Measurements from ENCODE around the gene SLC6A16.

Gene SLC6A16

DNA sequence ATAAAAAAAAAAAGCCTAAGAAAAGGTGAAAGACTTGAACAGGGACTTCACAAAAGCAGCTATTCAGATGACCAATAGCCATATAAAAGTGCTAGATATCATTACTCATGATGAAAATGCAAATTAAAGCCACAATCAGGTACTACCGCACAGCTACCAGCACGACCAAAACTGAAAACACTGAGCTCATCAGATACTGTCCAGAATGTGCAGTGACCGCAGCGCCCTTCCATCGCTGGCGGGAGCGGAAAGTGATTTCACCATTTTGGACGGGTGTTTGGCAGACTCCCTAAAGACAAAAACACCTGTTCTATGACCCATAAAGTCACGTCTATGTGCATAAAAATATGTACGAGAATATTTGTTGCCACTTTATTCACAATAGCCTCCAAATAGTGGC is 60.7 kb downstream of the SLC6A16 start:
- no peak for DNase-seq

DNA sequence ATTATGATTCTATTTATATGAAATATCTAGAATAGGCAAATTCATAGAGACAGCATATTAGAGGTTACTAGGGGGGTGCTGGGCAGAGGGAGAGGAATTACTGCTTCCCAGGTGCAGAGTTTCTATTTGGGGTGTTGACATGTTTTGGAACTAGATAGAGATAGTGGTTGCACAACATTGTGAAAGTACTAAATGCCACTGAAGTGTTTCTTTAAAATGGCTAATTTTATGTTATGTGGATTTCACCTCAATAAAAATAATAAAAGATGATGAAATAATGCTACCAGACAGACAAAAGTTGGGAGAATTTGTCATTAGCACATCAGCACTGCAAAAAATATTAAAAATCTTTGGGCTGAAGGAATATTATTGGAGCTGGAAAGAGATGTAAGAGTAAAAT is 63.4 kb downstream of the SLC6A16 start:
- DNase-seq, result no peak

DNA sequence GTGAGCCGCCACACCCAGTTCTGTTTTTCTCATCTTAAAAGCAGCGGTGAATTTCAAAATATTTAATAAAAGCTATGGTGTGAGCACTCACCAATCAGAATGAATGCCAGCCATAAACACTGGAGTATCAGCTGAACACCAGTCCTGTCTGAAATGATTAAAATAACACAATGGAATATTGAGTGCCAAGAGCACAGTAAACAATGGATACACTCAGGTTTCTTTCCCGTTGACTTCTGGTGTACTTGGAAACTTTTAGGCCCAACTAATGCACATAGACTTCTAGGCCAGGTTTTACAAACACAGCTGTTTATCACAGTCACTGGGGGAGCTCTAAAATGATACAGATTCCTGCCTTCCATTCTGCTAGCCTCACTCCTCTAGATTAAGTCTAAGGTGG is 68.3 kb downstream of the SLC6A16 start:
- no peak for DNase-seq

DNA sequence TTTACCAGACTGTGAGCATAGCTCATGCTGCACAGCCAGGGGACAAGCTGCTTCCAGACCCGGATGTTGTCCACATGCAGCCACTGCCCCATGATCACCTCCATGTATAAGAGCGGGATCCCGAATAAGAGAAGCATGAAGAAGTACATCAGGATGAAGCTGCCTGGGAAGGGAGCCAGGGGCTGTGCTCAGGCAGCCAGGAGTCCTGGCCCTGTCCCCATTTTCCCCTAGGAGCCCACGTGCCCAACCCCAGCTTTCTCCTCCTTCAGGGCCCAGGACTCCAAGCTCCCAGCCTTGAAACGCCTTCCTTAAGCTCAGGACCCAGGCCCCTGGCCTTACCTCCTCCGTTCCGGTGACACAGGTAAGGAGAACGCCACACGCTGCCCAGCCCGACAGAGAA is 69.3 kb downstream of the SLC6A16 start:
- no peak for DNase-seq

DNA sequence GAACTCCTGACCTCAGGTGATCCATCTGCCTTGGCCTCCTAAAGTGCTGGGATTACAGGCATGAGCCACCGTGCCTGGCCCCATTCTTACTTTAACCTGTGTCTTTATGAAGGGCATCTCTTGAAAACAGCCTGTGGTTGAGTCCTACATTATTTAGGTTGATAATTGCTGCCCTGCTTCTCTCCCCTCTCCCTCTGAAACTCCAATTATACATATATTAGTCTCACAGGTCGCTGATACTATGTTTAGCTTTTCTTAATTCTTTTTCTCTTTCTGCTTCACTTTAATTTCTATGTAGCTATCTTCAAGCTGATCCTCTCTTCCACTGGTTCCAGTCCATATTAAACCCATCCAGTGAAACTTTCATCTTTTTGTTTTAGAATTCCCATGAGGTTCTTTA is 75.1 kb downstream of the SLC6A16 start:
- DNase-seq, result no peak

DNA sequence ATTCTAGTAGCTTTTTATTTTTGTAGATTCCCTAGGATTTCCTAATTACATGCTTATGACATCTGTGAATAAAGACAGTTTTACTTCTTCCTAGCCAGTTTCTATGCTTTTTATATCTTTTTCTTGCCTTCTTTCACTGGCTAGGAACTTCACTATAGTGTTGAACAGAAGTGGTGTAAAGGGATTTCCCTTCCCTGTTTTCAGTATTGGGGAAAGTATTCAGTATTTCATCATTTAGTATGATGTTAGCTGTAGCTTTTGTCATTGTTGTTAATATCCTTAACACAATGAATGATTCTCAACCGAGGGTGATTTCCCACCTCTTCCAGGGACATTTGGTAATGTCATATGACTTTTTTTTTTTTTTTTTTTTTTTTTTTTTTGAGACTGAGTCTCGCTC is 77.3 kb downstream of the SLC6A16 start:
- no peak for DNase-seq

DNA sequence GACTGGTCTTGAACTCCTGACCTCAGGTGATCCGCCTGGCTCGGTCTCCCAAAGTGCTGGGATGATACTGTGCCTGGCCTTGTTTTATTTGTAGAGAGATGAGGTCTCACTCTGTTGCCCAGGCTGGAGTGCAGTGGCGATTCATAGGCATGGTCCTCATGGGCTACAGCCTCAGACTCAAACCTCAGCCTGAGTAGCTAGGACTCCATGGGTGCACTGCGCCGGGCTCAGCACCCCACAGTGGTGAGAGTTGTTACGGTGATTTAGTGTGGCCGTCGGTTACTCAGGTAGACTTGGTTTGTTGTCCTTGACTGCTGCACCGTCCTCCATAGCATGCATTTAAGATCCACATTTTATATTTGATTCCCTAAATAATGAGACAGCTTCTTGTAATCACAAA is 80.7 kb downstream of the SLC6A16 start:
- DNase-seq, result no peak

DNA sequence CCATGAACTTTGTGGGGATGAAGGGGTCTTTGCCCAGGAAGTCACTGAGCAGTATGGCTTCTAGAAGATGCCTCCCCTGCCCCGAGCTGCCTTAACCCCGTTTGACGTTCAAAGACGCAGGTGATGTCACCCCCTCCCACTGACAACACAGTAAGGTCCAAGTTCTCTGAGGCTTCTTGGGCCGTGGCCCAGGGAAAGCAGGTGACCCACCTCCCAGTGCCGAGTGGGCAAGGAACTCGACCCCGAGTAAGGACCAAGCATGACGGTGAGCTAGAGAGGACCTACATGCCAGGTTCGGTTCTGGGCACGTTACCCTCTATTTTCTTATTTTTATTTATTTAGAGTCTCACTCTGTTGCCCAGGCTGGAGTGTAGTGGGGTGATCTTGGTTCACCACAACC is 81.3 kb downstream of the SLC6A16 start:
- no peak for DNase-seq

DNA sequence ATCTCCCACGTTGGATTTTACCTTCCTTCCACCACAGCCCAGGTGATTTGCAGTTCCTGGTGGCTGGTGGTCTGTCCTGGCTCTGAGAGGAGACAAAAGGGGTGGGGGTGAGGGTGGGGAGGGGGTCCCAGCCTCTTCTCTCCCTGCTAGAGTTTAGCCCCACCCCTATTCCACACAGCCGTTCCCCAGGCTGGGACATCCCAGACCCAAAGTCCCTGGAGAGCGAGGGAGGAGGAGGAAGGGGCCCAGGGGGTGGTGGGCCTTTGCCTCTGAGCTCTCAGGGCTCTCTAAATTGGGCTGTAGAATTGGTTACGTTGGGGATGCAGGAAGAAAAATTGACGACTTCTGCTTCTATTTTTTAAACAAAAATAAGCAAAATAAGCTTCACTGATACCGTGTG is 81.9 kb downstream of the SLC6A16 start:
- no peak for DNase-seq

DNA sequence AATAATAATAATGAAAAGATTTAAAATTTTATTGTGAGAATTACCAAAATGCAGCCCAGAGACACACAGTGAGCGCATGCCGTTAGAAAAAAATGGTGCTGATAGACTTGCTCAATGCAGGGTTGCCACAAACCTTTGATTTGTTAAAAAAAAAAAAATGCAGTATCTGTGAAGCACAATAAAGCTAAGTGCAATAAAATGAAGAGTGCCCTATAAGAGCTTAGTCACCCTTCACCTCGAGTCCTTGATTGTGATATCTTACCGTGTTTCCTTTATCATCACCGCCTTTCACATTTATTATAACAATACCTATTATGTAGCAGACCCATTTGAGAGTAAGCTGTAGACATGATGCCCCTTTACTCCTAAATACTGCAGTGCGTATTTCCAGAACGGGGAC is 83.2 kb downstream of the SLC6A16 start:
- no peak for DNase-seq

Measured in EL (cell line).